Measurements from ENCODE around the gene MBP. TPM values are rescaled to one million over a fixed set of nuclear protein-coding genes. Genes with fewer than 3 reads are reported as not detected.

The MBP gene
- total RNA-seq, 4 donors from 2014 or later = 18.1 to 58.8 (median 30.6) TPM

DNA sequence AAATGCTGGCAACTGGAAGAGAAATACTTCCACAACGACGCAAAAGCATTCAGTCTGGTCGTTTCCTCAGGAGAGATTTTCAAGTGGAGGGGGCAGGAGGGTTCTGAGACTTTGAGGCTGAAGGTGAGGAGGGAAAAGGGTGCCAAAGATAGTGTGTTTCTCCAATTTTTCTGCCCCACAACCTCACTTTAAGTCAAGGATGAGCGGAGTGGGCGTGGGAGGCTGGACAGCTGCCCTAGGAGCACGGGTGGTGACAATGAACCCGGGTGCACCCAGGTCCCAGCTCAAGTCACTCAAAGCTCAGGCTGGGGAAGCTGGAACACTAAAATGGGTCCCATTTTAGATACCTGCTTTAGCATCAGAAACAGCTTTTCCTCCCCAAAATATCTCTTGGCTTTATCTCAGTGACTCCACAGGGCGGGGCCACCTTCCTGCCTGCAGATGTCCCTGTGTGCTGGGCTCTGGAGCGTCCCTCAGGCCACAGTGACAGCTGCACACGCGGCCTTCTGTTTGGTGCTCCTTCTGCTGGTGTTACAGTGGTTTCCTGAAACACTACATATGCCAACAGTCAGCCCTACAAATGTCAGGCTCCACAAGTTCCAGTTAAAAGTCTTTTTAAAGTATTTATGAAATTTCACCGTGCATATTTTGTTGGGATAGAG, 1.4 kb upstream of the MBP start:
- no peak for TF ChIP-seq CTCF (IDR thresholded peaks at IDR 0.05; ENCODE audit: low read depth)

- no peak for TF ChIP-seq CTCF (IDR thresholded peaks at IDR 0.05; ENCODE audit: low read depth)
Measured at GRCh38 chr18:77133051-77133834, 660 bp upstream of the MBP start.

DNA sequence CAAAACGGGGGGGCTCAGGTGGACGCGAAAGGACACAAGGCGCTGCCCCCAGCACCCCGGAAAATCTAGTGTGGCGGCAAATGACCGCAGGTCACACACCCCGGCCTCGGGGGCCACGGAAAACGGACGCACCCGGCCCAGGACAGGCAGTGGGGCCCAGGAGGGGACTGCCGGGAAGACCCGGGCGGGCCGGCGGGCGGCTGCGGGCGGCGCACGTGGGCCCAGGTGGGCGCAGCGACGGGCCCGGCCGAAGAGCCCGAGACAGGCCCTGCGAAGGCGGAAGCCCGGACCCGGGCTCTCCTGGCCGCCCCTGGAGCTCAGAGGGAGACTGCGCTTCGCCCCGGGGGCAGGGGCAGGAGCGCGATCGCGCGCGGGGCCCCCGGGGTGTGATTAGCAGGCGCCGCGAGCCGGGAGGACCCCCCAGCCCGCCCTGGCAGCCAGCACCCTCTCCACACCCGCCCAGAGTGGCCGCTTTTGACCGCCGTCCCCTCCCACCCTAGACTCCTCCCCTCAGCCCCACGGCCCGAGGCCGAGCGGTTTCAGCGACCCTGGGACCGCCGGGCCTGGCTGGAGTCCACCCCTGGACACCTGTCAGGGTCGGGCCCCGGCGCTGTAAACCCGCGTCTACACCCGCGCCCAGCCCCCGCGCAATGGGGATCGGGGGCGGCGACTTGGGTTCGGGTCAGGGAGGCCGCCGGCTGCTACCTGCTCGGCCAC, 773 bp downstream of the MBP start:
- no peak for TF ChIP-seq CTCF (IDR thresholded peaks at IDR 0.05; ENCODE audit: low read depth)

DNA sequence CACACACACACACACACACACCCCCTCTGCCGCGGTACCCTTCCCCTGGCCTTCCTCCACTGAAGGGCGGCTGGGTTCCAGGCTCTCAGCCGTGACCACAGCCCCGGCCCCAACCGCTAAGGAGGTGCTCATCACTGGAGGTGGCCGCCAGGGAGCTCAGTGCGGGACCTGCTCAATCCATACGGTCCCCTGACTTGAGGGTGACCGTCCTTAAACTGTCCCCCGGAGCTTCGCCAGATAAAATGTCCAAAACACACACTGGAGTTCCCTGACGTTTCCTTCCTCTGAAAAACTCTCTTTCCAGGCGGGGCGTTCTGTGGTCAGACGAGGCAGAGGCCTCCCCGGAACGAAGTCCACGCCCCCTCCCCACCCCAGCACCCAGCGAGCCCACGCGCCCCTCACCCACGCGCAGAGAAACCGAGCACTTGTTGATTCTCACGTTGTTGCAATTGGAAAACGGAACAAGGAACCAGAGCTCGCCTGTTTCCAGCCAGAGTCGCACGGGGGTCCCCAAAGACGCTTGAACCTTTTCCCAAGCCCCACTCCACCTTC, 1.4 kb downstream of the MBP start:
- TF ChIP-seq CTCF (IDR thresholded peaks at IDR 0.05; ENCODE audit: low read depth) = no peak

DNA sequence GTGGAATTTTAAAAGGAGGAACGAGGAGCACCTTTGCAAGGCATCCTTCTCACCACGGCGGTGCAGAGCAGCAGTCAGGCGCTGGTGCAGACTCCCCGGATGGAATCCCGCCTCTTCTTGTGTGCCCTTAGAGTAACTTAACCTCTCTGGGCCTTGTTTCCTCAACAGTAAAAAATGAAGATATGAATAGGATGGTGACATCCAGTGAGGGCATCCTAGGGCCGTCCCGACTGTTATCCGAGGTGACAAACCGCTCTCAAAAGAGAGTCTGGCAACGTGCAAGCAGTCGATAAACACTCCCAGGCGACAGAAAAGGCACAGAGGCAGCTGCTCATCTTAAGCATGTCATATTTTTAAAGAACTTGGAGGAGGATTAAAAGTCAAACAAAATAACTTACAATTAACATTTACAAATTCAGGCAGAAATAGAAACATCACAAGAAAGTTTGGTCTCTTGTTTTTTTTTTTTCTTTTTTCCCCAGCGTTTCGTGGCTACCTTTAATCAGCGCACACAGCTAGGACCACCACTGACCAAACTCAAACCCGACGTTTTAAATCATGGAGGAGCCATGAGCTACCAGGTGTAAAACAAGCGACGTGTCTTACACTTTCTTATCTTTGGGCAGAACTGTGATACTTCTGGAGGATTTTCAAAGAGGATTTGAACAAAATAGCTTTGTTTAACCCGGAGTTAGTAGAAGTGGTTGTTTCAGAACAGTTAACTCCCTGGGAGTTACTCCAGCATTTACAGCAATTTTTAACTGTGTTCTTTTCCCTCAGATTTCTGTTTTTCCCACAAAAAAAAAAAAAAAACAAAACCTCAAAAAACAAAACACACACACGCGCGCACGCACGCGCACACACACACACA, 2.1 kb downstream of the MBP start:
- no peak for TF ChIP-seq CTCF (IDR thresholded peaks at IDR 0.05; ENCODE audit: low read depth)

- TF ChIP-seq CTCF (IDR thresholded peaks at IDR 0.05; ENCODE audit: low read depth) = no peak
Measured at GRCh38 chr18:77129150-77129551, 3.4 kb downstream of the MBP start.
